GM21786 (cell line): ENCODE results near the gene PLEKHG4.
A peak's percentile ranks its signal among the peaks of the same experiment; 100 is the strongest.

Experiments
- ATAC-seq: cut with Tn5 transposase; IDR thresholded peaks from one replicate; pipeline ENCODE4 v1.9.1; 2021; ENCODE audit not compliant: unreplicated experiment

PLEKHG4 gene

DNA sequence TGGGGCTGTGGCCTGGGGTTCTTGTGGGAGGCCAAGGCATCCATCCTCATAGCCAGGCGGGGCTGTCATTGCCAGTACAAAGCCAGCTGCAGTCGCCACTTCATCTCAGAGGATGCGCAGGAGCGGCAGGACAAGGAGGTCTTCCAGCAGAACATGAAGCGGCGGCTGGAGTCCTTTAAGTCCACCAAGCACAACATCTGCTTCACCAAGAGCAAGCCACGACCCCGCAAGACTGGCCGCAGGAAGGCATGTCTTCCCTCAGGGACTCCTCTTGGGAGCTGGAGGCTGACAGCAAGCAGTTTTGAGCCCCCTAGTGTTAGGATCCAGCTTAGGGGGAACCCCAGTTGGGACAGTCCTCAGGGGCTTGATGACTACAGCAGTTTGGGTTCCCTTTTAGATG lies 15.1 kb upstream of the PLEKHG4 start:
- ATAC-seq = no peak

GRCh38 chr16:67264866-67265265 lies 14.5 kb upstream of the PLEKHG4 start:
- ATAC-seq = no peak

- no peak for ATAC-seq
Observed at GRCh38 chr16:67265834-67266233, 13.5 kb upstream of the PLEKHG4 start.

DNA sequence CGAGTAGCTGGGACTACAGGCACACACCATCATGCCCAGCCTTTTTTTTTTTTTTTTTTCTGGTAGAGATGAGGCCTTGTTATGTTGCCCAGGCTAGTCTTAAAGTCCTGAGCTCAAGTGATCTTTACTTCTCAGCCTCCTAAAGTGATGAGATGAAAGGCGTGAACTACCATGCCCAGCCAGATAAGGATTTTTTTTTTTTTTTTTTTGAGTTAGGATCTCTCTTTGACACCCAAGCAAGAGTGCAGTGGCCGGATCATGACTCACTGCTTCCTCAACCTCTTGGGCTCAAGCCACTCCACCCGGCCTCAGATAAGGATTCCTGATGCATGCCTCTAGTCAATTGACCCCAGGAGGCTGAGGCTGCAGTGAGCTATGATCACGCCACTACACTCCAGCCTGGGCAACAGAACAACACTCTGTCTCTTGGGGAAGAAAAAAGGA lies 11.2 kb upstream of the PLEKHG4 start:
- ATAC-seq = no peak

GRCh38 chr16:67269766-67270165 lies 9.6 kb upstream of the PLEKHG4 start:
- ATAC-seq = no peak

GRCh38 chr16:67270931-67271338 lies 8.4 kb upstream of the PLEKHG4 start:
- ATAC-seq = no peak

DNA sequence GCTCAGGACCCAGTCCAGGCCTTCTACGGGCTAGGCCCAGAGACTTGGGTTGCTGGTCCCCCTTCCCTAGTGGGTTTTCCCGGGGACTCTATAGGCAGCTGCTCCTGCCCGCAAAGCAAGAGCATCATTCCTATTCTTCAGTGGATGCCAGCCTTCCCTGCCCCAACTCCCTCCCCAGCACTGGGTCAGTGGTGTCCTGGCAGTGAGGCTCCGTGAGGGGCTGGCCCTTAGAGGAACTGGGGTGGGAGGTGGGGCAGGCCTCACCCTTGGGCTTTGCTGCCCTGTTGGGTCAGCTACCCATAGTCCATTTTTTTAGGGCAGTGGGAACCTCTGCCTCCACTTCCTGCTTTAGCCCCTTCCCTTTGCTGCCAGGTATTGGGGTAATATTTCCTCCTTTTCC lies 7.9 kb upstream of the PLEKHG4 start:
- no peak for ATAC-seq

GRCh38 chr16:67275321-67275720 lies 4.0 kb upstream of the PLEKHG4 start:
- no peak for ATAC-seq

DNA sequence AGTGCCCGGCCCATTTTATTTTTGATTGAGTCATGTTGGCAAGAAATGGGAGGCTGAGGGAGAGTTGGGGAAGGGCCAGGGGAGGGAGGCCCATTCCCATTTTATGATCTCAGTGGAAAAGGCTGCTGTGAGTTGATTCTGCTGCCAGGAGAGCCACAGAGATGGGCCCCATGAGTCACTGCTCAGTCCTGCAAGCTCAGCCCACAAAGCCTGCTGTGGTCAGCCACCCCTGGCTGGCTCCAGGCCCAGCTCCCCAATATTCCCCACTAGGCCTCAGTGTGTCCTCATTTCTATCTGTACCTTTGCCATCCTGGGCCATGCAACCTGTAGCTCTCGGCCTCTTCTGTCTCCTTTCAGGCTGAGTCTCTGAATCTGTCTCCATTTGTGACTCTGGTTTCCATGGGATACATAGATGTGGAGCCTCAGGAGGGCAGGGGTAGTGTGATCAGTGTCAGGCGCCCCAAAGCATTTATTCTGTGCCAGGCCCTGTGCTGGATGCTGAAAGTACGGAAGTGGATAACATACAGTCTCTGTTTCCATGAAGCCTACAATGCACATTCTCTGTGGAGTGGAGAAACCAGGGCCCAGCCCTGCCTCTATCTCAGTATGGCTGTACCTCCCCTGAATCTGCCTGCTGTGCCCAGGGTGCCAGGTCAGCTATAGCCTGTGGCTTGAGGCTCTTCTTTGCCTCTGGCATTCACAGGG lies 1.9 kb upstream of the PLEKHG4 start:
- no peak for ATAC-seq

GRCh38 chr16:67277999-67278772 lies 1.1 kb upstream of the PLEKHG4 start:
- ATAC-seq = no peak

DNA sequence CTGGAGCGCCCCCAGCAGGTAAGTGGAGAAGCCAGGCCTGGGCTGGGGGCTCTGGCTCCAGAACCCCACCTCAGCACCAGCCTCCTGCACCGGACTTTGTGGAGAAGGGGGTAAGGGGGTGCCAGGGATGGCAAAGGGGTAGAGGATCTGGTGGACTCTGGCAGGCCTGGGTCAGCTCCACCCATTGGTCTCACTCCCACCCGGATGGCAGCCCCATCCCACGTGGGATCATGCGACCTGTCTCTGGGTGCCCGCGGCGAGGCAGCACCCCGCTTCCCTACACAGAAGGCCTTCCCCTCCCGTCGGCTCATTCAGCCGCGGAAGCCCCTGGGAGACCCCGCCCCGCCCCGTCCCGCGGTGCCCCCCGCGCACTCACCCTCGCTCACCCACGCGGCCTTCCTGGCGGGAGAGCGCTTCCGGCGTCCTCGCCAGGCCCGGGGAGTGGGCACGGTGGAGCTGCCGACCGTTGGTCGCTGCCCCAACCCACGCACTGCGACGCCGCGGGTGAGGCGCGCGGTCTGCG lies 498 bp upstream of the PLEKHG4 start:
- peak; percentile 38 for ATAC-seq

GRCh38 chr16:67280090-67281015 lies 1.0 kb downstream of the PLEKHG4 start:
- no peak for ATAC-seq

- ATAC-seq = no peak
Observed at GRCh38 chr16:67281536-67282446, 2.5 kb downstream of the PLEKHG4 start.

DNA sequence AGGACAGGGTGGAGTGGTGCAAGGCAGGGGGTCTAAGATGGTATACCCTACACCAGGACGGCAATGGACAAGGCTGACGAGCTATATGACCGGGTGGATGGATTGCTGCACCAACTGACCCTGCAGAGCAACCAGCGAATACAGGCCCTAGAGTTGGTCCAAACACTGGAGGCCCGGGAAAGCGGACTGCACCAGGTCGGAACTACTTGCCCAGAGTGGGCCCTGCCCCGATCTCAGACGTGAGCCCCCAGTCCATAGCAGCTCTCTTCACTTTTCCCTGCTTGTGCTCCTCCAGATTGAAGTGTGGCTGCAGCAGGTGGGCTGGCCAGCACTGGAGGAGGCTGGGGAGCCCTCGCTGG lies 3.1 kb downstream of the PLEKHG4 start:
- no peak for ATAC-seq

DNA sequence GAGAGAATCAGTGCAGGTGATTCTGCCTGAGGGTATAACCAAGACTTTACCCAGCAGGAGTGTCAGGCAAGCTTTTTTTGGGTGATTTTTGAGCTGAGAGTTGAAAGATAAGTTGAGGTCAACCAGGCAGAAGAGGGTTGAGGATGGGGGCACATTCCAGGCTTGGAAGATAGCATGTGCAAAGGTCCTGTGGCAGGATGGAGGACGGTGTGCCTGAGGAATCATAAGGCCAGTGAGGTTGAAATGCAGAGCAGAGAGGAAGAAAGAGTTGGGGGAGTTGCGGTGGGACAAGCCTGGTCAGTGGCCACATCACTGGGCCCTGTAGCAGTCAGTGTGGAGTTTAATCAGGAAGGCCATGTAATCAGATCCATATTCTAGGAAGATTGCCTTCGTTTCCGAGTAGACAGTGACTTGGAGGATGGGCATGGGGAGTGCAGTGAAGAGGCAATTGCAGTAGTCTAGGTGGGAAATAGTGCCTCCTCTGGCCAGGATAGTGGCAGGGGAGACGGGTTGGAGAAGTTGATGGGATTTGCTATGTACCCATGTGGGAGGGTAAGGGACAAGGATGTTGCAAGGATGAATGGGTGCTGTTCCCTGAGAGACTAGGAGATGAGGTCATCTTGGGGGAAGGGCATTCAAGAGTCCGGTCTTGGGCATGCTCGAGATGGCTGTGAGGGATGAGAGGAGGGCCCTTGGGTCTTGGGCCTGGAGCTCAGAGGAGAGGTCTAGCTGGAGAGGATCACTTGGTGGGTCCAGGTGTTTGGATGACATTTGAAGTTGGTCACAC lies 3.9 kb downstream of the PLEKHG4 start:
- ATAC-seq = no peak

DNA sequence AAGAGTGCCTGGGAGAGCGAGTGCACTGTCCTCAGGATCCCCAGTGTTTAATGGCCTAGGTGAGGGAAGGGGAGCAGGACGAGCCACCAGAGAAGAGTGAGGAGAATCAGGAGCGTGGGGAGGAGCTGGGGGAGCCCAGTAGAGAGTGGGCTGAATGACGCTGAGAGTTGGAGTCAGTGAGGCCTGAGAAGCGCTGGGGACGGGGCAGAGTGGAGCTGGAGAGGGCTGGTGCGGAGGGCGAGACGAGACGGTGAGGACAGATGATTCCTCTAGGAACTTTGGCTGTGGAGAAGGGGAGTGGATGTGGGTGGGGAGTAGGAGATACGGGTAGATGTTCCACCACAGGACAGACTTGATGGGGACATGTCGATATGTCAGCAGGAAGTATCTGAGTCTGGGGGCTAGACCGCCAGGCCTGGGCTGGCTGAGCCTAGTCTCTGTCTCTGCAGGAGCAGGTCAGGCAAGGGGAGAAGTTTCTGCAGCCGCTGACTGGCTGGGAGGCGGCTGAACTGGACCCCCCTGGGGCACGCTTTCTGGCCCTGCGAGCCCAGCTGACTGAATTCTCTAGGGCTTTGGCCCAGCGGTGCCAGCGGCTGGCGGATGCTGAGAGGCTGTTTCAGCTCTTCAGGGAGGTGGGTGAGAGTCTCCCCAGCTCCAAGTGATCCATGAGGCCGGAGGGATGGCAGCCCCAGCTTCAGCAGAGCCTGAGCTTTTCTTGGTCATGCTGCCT lies 4.7 kb downstream of the PLEKHG4 start:
- ATAC-seq = no peak

- no peak for ATAC-seq
Observed at GRCh38 chr16:67284699-67285646, 5.6 kb downstream of the PLEKHG4 start.
